Endothelial cell of umbilical vein (primary cell): ENCODE results near the gene TSR1. TPM values are rescaled to one million over a fixed set of nuclear protein-coding genes. Genes with fewer than 3 reads are reported as not detected.

Source experiments
- BruUV-seq: library from RNA; stranded (reverse); fragments of 400-500 nt; replicated peaks from 2 replicates; lab custom pipeline; 2021; lab: Mats Ljungman, UMichigan
- CTCF ChIA-PET: fragments of 300-600, 350-600 bp; sonication (Branson Sonifier 250); formaldehyde crosslinking; loops from one replicate; lab custom pipeline; 2021; ENCODE audit warnings: antibody characterized with exemption, inconsistent platforms; lab: Charles Lee
- POLR2A ChIA-PET: fragments of 300-600, 350-600 bp; sonication (Branson Sonifier 250); formaldehyde crosslinking; loops from one replicate; lab custom pipeline; 2021; ENCODE audit warnings: antibody characterized with exemption, inconsistent platforms; lab: Charles Lee
- DNase-seq: peaks from one replicate; pipeline ENCODE4 v3.0.0-alpha.2; 2011; ENCODE audit warnings: low read depth, low spot score
- FAIRE-seq: peaks from 2 replicates; lab custom pipeline; 2011; peaks lifted over from hg19 to GRCh38; lab: Jason Lieb, UNC
- H2AFZ ChIP-seq: 2 replicates; pipeline ENCODE4 v1.6.0; 2012; ENCODE audit warnings: low read depth, low read length, control low read depth, inconsistent platforms
- H3K27ac ChIP-seq: 2 replicates; pipeline ENCODE4 v1.5.1; 2011; ENCODE audit warnings: low read depth, mild to moderate bottlenecking, control low read depth, low read length, moderate library complexity; ENCODE audit not compliant: insufficient read depth
- H3K27me3 ChIP-seq, 2 experiments: 2 replicates each; pipeline versions ENCODE4 v1.6.0 to v1.6.1; 2011; ENCODE audit warnings: low read length in 2 of 2, mixed read lengths in 1 of 2; ENCODE audit not compliant: control insufficient read depth in 2 of 2, insufficient read depth in 2 of 2
- H3K36me3 ChIP-seq, 2 experiments: 2 replicates in 1 of 2; 3 replicates in 1 of 2; pipeline ENCODE4 v1.5.1; 2011; ENCODE audit warnings: low read length in 2 of 2, mild to moderate bottlenecking in 1 of 2, moderate library complexity in 1 of 2; ENCODE audit not compliant: control insufficient read depth in 2 of 2, insufficient read depth in 2 of 2; ENCODE audit errors: extremely low read depth in 1 of 2
- H3K4me1 ChIP-seq: 3 replicates; pipeline ENCODE4 v1.5.1; 2011; ENCODE audit warnings: mild to moderate bottlenecking, low read length; ENCODE audit not compliant: control insufficient read depth, insufficient read depth; ENCODE audit errors: extremely low read depth
- H3K4me2 ChIP-seq: 2 replicates; pipeline ENCODE4 v1.6.1; 2011; ENCODE audit warnings: low read length, control low read depth, mixed read lengths; ENCODE audit not compliant: insufficient read depth
- H3K4me3 ChIP-seq, 3 experiments: fragments of 200-600 bp in 1 of 3; sonication (generic), shearing (Covaris generic) in 1 of 3; replicated peaks in 1 of 3; 2 replicates each; pipeline ENCODE4 v1.5.1; 2011 to 2016; ENCODE audit warnings: control low read depth in 3 of 3, low read length in 3 of 3, mild to moderate bottlenecking in 2 of 3, inconsistent platforms in 1 of 3, low read depth in 1 of 3, moderate library complexity in 1 of 3; ENCODE audit not compliant: insufficient read depth in 1 of 3
- H3K79me2 ChIP-seq: 2 replicates; pipeline ENCODE4 v1.6.0; 2012; ENCODE audit warnings: low read length, inconsistent platforms; ENCODE audit not compliant: control insufficient read depth, insufficient read depth
- H3K9ac ChIP-seq: replicated peaks from 2 replicates; pipeline ENCODE3; 2011; ENCODE audit warnings: low read length, control low read depth; ENCODE audit not compliant: insufficient read depth; ENCODE audit errors: extremely low read depth
- H3K9me1 ChIP-seq: replicated peaks from 3 replicates; pipeline ENCODE4 v1.6.0; 2011; ENCODE audit warnings: mild to moderate bottlenecking, low read length; ENCODE audit not compliant: control insufficient read depth, insufficient read depth; ENCODE audit errors: extremely low read depth
- H3K9me3 ChIP-seq: replicated peaks from 2 replicates; pipeline ENCODE4 v1.5.1; 2012; ENCODE audit warnings: low read length, inconsistent platforms; ENCODE audit not compliant: control insufficient read depth, insufficient read depth
- H4K20me1 ChIP-seq: replicated peaks from 2 replicates; pipeline ENCODE3; 2011; ENCODE audit warnings: mild to moderate bottlenecking, low read length; ENCODE audit not compliant: control insufficient read depth, insufficient read depth; ENCODE audit errors: extremely low read depth
- FOS ChIP-seq: IDR thresholded peaks from 2 replicates; pipeline ENCODE4 v1.6.1; 2011; ENCODE audit warnings: mild to moderate bottlenecking, low read length, moderate library complexity, borderline replicate concordance; ENCODE audit not compliant: insufficient read depth
- MYC ChIP-seq: IDR thresholded peaks from one replicate; pipeline ENCODE4 v1.6.1; 2011; ENCODE audit warnings: mild to moderate bottlenecking, low read depth, low read length
- POLR2A ChIP-seq: IDR thresholded peaks from 2 replicates; pipeline ENCODE4 v1.6.1; 2012; ENCODE audit warnings: low read depth, mild to moderate bottlenecking, control low read depth, low read length
- dilution Hi-C: fragments of 300-500 bp; cut with MboI; formaldehyde crosslinking; loops from one replicate; pipeline ENCODE4 v1.15.0; 2019; ENCODE audit warnings: low sequenced_read_pairs; ENCODE audit not compliant: extremely low pct_ligation_motif_present
- intact Hi-C: fragments of 100-400 bp; cut with micrococcal nuclease; formaldehyde crosslinking; loops from one replicate; pipeline ENCODE4 v1.10.0; 2022
- polyA plus RNA-seq, 4 experiments: library from polyadenylated mRNA; depleted of rRNA in 3 of 4; stranded (reverse) in 3 of 4; unstranded in 1 of 4; fragments of >200 nt; gene quantifications; 2 replicates each; pipeline versions ENCODE4 v1.2.1 to v1.2.3, GENCODE V29; 2011 to 2012; ENCODE audit warnings: missing spikeins in 1 of 4
- total RNA-seq: library from RNA; stranded (reverse); gene quantifications from 2 replicates; pipeline ENCODE4 v1.2.3, GENCODE V29; 2021
- TF ChIP-seq, protein P1 (sequence below), 2 donors: IDR thresholded peaks; 1 replicate in 1 of 2; 2 replicates in 1 of 2; pipeline ENCODE4 v1.5.1; 2011; ENCODE audit warnings: low read length in 2 of 2, mild to moderate bottlenecking in 2 of 2, moderate library complexity in 2 of 2, control low read depth in 1 of 2, inconsistent platforms in 1 of 2, low read depth in 1 of 2; ENCODE audit not compliant: insufficient read depth in 1 of 2; ENCODE audit errors: extremely low read depth in 1 of 2

The TSR1 gene
- total and polyA plus RNA-seq, 2 donors (not counting 3 experiments of a cell fraction or from before 2014, with no cell fraction given): 6.2 to 39.9 TPM

DNA sequence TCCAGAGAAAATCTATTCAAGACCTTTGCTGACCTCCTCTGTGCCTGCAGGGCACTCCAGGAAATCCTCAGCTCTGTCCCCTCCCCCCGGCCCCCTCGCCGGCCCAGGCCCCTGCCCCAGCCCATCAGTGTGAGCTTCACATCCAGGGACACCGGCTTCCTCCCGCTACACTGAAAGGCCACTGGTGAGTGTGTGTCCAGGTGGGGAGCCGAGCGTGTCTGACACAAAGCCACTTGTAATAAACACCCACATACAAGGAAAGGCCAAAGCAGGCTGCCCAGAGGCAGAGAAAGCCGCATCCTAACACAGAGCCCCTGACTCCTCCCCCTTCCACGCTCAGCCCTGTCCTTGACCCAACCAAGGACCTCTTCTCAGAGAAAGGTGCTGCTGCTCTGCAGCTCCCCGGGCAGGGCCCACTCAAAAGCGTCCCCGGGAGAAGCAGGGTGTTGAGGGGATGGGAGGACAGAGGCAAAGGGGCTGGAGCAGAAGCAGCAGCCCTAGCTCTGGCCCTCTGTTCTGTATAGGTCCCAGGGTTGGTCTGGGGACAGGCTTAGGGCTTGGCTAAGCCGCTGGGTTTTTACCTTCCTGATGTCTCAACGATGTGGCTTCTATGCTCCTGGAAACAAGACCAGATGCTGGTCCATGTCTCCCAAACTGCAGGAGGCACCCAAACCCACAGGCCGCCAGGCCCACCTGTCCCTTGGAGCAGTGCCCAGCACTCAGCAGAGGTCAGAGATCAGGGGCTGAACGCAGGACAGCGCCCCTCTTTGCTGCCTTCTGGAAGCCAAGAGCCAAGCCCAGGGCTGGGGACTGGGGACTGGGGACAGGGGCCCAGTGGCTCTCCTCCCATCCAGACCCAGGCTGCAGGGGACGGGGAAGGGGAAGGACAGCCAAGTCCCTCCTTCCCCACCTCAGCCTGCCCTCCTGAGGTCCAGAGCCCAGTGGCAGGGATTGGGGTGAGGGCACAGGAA lies 49.3 kb upstream of the TSR1 start:
- CTCF ChIA-PET: interaction anchor here (15.2 kb wide), 1 partner anchor 29 kb away, joined by 909 read pairs; no protein-coding TSS in a partner anchor
- Histone ChIP-seq H3K4me2 (no peak overlapping the region), H4K20me1 (no peaks in the 10 kb centered on the region), H3K36me3 (peaks cover 0 to 8% of the 10 kb centered on the region in 2 experiments), H3K27me3 (no peaks in the 10 kb centered on the region), H3K79me2 (no peaks in the 10 kb centered on the region), H2AFZ (no peak overlapping the region), H3K27ac (no peak overlapping the region), H3K9me3 (no peaks in the 10 kb centered on the region), H3K4me1 (no peaks in the 10 kb centered on the region), H3K4me3 (no peak overlapping the region), H3K9me1 (no peaks in the 10 kb centered on the region), H3K9ac (no peak overlapping the region)
- dilution Hi-C loops (no loop called here), intact Hi-C loops (no loop called here)
- BruUV-seq: no TSS peak
- no peak for TF ChIP-seq POLR2A
- TF ChIP-seq, protein P1, sequence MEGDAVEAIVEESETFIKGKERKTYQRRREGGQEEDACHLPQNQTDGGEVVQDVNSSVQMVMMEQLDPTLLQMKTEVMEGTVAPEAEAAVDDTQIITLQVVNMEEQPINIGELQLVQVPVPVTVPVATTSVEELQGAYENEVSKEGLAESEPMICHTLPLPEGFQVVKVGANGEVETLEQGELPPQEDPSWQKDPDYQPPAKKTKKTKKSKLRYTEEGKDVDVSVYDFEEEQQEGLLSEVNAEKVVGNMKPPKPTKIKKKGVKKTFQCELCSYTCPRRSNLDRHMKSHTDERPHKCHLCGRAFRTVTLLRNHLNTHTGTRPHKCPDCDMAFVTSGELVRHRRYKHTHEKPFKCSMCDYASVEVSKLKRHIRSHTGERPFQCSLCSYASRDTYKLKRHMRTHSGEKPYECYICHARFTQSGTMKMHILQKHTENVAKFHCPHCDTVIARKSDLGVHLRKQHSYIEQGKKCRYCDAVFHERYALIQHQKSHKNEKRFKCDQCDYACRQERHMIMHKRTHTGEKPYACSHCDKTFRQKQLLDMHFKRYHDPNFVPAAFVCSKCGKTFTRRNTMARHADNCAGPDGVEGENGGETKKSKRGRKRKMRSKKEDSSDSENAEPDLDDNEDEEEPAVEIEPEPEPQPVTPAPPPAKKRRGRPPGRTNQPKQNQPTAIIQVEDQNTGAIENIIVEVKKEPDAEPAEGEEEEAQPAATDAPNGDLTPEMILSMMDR (IDR thresholded peaks at IDR 0.05; ENCODE audit: extremely low read depth in 1 of 2, insufficient read depth in 1 of 2, low read depth in 1 of 2, low read length in 2 of 2): no peak
- no peak for TF ChIP-seq FOS
- no peak for TF ChIP-seq MYC
- FAIRE-seq: no peak
- no peak for DNase-seq
- POLR2A ChIA-PET: no interaction called here
